GM21786 (cell line): ENCODE results near the gene ACVR1B.

ENCODE experiments used
- ATAC-seq: cut with Tn5 transposase; IDR thresholded peaks from one replicate; pipeline ENCODE4 v1.9.1; 2021; ENCODE audit not compliant: unreplicated experiment

ACVR1B gene

DNA sequence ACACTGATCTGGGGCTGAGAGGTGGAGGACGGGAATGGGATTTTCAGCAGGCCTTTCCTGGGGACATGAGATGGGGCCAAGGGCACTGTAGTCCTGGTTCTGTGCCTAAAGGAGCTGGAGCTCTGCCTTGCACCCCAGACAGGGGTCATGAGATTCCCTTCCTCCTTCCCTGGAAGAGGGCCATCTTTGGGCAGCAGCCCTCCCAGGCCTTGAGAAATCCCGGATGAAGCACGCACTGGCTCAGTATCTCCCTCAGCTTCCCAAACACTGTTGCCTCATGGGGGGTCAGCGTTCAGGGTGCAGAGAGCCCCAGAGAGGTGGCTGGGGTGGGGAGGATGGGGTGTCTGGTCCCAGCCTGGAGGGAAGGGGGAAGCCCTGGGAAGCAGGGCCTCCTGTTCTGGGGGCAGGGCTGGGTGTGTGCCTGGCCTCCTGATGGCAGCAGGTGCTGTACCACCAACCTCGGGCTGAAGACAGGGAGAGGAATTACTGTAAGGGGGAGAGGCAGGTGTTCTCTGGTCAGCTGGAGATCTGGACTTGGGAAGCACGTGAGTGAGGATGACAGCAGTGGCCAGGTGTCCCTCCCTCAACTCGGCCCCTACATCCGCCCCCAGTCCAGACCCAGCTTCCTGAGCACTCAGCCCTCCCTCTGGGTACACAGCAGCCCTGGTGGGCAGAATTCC is 91.3 kb downstream of the ACVR1B start:
- no peak for ATAC-seq

DNA sequence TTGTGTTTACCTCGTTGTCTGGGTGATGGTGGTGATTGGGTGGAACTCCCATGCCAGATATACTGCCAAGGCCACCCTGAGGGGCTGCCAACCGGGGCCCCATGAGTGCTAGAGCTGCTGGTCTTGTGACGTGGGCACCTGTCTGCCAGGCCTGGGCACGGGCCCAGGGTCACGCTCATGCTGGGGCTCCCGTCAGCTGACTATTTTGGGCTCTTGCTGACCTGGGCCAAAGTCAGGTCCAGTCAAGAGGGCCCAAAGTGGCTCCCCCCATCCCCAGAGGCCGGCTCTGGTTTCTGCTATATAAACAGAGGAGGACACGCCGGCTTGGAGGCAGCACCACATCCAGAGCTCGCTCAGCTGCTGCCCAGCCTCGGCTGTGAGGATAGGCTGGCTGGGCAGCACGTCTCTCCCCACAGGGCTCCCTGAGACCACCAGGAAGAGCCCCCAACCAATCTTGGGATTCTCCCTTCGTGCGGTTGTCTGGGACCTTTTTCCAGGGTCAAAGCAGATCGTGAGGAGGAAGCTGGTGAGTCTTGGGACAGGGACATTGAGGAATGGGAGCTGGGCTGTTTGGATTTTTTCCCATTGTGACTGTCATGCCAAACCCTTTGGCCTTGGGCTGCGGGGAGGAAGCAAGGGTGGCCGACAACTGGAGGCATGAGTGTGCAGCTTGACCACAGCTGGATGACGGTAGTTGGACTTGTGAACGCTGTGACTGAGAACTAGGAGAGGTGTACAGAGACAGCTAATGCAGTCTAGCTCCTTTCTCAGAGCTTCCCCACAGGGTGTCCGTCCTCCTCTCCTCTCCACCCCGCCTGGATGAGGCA is 92.1 kb downstream of the ACVR1B start:
- ATAC-seq = no peak

DNA sequence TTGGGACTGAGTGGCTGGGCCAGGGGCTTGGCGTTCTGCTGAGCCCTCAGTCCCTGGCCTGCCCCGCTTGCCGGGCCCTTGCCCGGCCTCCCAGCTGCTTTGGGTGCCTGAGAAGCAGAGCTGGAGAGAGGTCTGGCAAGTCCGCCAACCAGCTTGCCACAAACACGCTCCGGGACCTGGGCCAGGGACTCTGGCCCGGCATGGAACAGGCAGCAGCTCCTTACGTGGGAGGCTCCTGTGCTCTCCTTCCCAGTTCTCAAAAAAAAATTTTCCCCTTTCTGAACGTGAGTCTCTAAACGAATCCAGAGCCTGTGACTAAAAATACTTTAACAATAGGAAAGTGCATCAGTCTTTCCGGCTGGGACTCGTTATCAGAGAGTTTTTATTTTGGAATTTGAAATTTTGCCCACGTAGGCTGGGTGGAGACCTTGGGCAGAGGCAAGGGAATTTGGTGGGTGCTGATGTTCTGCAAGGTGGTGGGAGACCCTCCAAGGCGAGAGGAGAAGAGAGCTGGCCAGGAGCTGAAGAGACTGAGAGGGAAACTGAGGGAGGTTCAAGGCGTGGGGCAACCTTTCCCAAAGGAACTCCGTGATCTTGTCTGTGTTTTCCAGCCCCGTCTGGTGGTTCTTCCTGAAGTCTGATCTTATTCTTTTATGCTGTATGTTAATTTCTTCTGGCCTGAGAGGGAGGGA is 92.9 kb downstream of the ACVR1B start:
- ATAC-seq = no peak

DNA sequence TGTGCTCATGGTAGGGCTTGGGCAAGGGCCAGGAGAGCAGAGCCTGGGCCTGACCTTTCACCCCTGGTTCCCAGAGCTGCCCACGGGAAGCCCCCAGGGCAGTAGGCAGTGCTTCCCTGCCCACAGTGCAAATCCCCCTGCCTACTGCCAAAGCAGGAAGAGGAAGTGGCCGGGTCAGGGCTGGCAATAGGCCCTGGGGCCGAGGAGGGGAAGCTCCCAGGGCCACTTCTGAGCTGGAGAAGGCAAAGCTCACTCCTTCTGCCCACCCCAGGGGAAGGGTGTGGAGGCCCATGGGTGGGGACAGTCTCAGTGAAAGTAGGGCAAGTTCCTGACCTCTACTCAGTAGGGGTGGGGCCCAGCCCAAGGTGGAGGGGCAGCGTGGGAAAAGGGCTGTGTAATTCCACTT is 94.3 kb downstream of the ACVR1B start:
- ATAC-seq = no peak
